GM21576 (cell line): ENCODE measurements around the gene SIPA1L3.
"Not testable (repeated sequence)": the region's sequence is repeated elsewhere in the genome, so short reads cannot be mapped to it uniquely, and the experiment has no call there.

Experiments
- ATAC-seq: cut with Tn5 transposase; IDR thresholded peaks from one replicate; pipeline ENCODE4 v1.9.1; 2021; ENCODE audit warnings: mild to moderate bottlenecking, moderate library complexity; ENCODE audit not compliant: unreplicated experiment

Gene SIPA1L3

DNA sequence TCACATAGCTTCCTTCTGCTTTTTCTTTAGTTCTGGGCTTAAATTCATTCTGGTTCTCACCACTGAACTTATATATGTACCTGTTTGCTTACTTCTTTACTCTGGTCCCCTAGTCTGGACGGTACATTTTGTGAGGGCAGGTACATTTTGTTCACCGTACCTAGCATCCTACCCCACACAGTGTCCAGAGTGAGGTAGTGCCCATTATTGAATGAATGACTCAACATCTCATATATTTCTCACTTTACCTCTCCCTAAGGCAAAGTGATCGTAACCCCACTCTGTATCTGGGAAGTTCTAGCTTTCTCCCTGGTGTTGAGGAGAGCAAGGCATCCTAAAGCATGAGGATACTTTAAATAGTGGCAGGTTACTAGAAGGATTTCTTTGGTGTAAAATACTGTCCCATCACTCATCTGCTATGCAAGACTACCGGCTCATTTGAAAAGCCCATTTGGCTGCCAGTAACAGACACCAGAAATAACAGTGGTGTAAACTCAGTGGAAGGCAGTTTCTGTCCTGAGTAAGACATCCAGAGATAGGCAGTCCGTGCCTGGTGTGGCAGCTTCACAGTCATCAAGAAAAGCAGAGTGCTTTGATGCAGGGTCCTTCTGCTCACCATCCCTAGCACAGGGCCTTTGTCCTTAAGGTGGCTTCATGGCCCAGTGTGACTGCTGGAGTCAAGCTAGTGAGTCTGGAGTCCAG lies 111.8 kb downstream of the SIPA1L3 start:
- no peak for ATAC-seq

GRCh38 chr19:38019396-38019724 lies 112.4 kb downstream of the SIPA1L3 start:
- no peak for ATAC-seq

- ATAC-seq: no peak
These were observed 113.3 kb downstream of the SIPA1L3 start for GRCh38 chr19:38020311-38020710.

- no peak for ATAC-seq
These were observed 114.3 kb downstream of the SIPA1L3 start for GRCh38 chr19:38021352-38021751.

- ATAC-seq: no peak
These were observed 116.0 kb downstream of the SIPA1L3 start for GRCh38 chr19:38022791-38023670.

DNA sequence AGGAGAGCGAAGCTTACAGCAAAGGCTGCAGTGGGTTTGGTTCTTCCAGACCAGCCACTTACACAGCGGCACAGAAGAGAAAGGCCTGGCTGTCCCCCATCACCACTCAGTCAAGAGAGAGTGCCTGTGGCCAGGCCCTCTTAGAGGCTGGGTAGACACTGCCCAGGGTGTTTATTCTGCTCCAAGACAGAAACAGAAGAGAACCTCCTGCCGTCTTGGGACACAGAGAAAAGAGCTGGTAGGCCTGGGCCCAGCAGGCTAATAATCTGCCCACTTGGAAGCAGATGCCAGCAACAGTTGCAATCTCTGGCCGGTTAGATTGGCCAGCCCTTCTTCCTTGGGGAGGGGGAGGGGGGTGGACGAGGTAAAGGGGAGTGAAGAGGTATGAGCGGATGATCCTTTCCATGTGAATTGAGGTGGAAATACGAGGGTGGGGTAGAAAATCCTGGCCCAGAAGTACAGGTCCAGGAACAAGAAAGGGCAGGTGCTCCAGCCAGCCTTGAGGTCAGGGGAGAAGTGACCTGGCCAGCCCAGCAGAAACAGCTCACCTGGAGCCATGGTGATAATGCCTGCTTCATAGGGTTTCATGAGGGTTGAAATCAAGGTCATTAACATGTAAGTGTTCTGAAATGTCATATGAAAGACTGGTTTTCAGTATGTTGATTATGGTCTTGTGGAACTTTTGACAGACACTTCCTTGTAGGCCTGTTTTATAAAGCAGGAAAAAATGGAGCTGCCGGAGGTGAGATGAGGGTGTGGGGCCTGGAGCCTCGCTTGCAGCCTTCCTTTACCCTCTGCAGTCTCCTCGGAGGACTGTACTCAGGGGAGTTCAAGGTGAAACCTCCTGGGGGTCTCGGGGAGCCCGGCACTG lies 116.9 kb downstream of the SIPA1L3 start:
- ATAC-seq: no peak

- no peak for ATAC-seq
These were observed 118.2 kb downstream of the SIPA1L3 start for GRCh38 chr19:38024992-38025908.

DNA sequence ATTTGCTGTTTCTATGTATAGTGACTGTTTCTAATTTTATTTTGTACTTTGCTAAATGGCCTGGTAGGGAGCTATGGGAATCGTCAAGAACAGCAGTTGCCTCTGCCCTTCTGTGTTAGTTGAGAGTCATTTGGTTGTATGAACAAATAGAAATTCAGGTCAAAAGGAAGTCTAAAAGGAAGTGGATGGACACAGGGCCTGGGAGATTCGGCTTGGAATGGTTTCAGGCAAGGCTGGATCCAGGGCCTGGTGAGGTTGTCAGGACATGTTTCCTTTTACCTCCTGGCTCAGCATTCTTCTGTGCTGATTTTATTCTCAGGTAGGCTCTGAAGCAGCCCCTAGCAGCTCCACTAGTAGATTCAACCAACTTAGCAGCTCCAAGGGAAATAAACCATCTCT lies 118.9 kb downstream of the SIPA1L3 start:
- no peak for ATAC-seq

DNA sequence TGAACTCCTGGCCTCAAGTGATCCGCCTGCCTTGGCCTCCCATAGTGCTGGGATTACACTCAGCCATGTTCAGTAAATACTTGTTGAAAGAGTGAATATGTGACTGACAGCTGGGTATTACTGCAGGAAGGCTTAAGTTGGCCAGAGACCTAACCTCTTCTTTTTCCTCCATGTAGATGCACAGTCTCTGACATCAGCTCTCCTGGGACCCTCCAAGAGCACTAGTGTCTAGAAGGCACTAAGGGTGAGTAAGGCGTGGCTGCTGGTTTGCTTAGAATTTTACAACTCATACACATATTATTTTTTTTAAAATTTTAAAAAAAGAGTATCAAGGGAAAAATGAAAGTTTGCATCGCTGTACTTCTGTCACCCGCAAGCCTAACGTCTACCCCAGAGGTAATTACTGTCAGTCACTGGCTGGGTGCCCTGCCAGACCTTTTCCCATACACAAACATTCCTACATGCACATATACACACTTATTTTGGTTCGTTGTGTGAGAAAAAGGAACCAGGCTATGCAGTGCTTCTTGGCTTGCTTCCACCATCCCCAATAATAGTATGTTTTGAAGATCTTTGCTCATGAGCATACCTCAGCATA lies 122.0 kb downstream of the SIPA1L3 start:
- ATAC-seq: no peak

- not testable (repeated sequence) for ATAC-seq
These were observed 123.0 kb downstream of the SIPA1L3 start for GRCh38 chr19:38030001-38030400.

- no peak for ATAC-seq
These were observed 123.8 kb downstream of the SIPA1L3 start for GRCh38 chr19:38030686-38031422.

- ATAC-seq: no peak
These were observed 124.4 kb downstream of the SIPA1L3 start for GRCh38 chr19:38031423-38031770.

DNA sequence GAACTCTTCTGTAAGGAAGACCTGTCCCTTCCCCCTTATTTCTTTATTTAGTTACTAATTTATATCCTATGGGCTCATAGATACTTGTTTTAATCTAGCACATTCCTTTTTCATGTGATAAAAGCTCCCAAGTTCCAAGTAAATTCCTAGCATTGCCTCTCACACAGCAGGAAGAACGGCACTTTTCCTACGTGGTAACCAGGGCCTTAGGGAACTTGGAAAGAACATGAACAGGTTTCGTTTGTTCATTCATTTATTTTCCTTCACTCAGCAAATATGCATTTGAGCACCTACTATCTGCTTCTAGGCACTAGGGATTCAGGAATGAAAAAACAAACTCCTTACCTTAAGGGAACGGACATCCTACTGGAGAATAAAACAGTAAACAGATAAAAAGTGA lies 125.1 kb downstream of the SIPA1L3 start:
- ATAC-seq: no peak

DNA sequence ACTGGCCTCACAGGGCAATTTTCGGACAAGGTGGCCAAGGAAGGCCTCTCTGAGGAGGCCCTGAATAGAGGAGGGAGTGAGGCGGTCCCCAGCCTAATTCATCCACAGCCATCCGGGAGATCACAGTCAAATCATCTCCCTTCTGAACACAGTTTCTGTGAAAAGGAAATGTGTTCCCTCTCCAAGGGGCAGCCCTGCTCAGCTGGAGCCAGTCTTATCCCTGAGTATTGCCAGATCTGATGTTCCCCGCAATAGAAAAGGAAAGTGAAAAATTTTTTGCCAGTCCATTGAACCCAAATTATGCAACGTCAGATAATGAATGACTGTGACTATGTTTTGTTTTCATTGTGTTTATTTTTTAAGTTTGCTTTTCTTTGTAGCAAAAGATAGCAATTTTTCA lies 125.9 kb downstream of the SIPA1L3 start:
- no peak for ATAC-seq

GRCh38 chr19:38033658-38034491 lies 126.9 kb downstream of the SIPA1L3 start:
- ATAC-seq: peak; percentile 57

DNA sequence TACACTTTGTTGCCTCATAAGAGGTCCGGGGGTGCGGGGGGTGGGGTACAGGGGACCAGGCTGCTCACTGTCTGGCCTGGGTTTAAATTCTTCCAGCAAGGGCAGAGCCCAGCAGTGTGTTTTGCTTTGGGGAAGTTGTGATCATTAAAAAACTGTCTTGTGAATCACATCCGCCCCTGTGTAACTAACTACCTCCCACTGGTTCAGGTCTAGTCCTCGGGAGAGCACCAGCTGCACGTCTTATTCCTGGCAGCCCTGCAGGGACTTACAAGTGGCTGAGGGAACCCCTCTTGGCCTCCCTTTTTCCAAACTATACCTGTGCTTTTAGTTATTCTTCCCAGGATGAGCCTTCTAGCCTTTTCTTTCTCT lies 127.5 kb downstream of the SIPA1L3 start:
- ATAC-seq: no peak

DNA sequence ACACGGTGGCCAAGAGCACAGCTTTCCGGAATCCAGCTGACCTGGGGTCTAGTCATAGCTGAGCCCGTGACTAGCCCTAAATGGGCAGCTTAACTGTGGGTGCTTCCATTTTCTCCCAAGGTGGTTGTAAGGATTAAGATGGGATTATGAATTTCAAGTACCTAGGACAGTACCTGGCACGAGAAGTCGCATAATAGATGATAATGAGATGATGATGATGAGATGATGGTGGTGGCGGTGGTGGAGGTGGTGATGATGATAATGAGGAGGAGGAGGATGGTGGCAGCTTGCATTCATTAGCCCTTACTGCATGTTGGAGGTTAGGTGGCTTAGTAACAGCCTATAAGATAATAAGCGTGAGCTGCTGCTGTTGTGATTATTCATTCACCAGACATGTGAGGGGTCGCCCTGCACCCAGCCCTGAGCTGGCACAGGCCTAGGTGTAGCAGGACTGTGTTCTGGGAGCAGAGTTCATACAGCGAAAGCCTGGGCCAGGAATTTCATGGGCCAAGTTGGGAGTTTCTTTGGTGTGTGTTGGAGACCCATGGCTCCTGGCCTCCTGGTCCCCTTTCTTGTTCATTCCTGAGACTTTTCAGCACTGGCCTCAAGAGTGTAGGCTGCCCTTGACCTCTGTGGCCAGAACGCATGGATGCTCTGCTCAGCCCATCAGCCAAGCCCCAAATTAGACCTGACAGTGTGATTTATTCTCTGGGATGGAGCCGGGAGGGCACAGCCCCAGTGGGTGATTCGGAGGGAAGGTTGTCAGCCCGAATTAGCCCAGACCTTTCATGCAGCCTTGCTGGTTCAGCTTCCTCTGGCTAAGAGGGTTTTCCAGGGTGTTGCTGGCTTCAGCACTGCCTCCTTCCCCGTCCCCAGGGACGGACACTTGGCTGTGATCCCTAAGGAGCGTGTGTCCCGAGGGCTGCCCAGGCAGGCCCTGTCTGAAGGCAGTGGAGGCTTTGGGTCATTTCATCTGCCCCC lies 128.8 kb downstream of the SIPA1L3 start:
- ATAC-seq: no peak
